ENCODE results near the gene CYTH4. TPM values are rescaled to one million over a fixed set of nuclear protein-coding genes. Genes with fewer than 3 reads are reported as not detected.

CYTH4 gene
- total RNA-seq, 4 donors from 2014 or later, result 1.9 to 10.3 (median 3.4) TPM

DNA sequence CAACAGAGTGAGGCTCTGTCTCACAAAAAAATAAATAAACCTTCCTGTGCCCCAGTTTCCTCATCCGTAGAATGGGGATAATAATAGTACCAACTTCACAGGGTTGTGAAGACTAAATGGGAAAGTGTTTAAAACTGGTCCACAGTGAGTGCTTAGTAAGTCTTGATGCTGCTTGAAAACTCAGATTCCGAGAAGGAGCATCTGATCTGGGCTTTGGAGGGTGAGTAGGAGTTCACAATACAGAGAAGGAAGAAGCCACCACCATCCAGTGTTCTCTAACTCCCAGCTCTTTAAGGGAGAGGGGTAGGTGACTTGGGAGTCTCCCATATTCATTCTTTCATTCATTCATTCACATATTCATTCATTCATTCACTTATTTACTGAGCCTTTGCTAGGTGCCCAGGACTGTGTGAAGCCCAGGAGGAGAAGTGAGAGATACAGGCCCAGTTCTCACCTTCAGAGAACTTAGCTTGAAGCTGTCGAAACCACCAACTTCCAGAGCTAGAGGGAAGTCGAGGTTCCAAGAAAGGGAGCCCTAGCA, 17.7 kb downstream of the CYTH4 start:
- intact Hi-C loops (cut with DNase I), result no loop called here
- DNase-seq, result no peak
- H3K4me3 ChIP-seq, result no peak overlapping the region
- no peaks in the 10 kb centered on the region for H3K36me3 ChIP-seq
- 68 to 80% methylated on average over 2 to 3 of the region's 4 CpGs for WGBS, 2 donors
- no peaks in the 10 kb centered on the region for H3K9me3 ChIP-seq
- H3K27ac ChIP-seq, result peak overlapping the region in 2 of 4 donors; percentile 36 to 51
- peaks cover 0 to 28% (median 0%) of the 10 kb centered on the region in 4 donors for H3K27me3 ChIP-seq
- TF ChIP-seq POLR2A (IDR thresholded peaks at IDR 0.05), result no peak
- no peak for TF ChIP-seq CTCF (IDR thresholded peaks at IDR 0.05)
- H3K4me1 ChIP-seq, result peaks cover 0 to 24% (median 0%) of the 10 kb centered on the region in 3 donors

DNA sequence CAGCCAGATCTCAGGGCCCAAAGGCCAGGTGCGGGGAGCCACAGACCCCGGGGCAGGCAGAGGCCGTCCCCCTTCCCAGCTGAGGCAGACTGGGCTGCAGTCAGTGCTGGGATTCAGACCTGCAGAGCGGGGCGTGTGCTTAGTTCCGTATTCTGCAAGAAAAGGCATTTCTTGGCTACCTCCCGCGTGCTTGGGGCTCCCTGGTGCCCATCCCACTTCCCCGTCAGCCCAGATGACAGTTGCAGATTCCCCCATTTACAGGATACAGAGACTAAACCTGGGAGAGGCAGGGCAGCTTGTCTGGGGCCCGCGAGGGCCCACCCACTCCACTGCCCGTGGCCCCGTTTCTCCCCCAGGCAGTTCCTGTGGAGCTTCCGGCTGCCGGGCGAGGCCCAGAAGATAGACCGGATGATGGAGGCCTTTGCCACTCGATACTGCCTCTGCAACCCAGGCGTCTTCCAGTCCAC, 18.3 kb downstream of the CYTH4 start:
- intact Hi-C loops (cut with DNase I), result no loop called here
- DNase-seq, result no peak
- 34 to 39% methylated on average over 12 to 13 of the region's 19 CpGs for WGBS, 2 donors
- Histone ChIP-seq H3K27ac (peak overlapping the region in 2 of 4 donors; percentile 36 to 51), H3K4me1 (peaks cover 0 to 24% (median 0%) of the 10 kb centered on the region in 3 donors), H3K36me3 (no peaks in the 10 kb centered on the region), H3K27me3 (peaks cover 0 to 28% (median 0%) of the 10 kb centered on the region in 4 donors), H3K9me3 (no peaks in the 10 kb centered on the region), H3K4me3 (no peak overlapping the region)
- TF ChIP-seq CTCF (IDR thresholded peaks at IDR 0.05) (no peak), POLR2A (IDR thresholded peaks at IDR 0.05) (no peak)

DNA sequence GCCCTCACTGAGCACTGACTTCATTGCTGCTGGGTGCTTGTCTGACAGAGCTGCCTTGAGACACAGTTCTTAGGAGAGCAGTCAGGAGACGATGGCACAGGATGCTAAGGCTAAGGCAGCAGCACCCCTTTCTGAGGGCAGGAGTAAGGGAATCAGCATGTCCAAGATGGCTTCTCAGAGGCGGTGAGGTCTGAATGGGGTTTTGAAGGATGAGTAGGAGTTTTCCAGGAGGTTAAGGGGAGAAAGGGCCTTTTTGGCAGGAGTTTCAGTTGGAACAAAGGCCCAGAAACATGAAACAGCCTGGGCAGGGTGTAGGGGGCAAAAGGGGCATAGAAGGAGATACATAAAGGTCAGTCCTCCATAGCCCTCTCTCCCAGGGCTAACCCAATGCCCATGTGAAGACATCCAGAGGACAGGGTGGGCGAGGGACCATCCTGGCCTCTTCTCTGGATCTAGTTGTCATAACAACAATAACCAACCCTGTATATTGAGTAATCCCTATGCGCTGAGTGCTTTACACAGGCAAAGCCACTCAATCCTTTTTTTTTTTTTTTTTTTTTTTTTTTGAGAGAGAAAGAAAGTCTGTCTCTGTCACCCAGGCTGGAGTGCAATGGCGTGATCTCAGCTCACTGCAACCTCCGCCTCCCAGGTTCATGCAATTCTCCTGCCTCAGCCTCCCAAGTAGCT, 19.0 kb downstream of the CYTH4 start:
- peaks cover 0 to 31% (median under 1%) of the 10 kb centered on the region in 3 donors for H3K4me1 ChIP-seq
- peaks cover 0 to 28% (median 0%) of the 10 kb centered on the region in 4 donors for H3K27me3 ChIP-seq
- no peak for DNase-seq
- WGBS, 2 donors, result 80 to 85% methylated on average over 5 of the region's 6 CpGs
- no peaks in the 10 kb centered on the region for H3K9me3 ChIP-seq
- intact Hi-C loops (cut with DNase I), result no loop called here
- no peaks in the 10 kb centered on the region for H3K36me3 ChIP-seq
- H3K4me3 ChIP-seq, result no peak overlapping the region
- H3K27ac ChIP-seq, result peak overlapping the region in 2 of 4 donors; percentile 36 to 51
- TF ChIP-seq CTCF (IDR thresholded peaks at IDR 0.05), result no peak
- TF ChIP-seq POLR2A (IDR thresholded peaks at IDR 0.05), result no peak

DNA sequence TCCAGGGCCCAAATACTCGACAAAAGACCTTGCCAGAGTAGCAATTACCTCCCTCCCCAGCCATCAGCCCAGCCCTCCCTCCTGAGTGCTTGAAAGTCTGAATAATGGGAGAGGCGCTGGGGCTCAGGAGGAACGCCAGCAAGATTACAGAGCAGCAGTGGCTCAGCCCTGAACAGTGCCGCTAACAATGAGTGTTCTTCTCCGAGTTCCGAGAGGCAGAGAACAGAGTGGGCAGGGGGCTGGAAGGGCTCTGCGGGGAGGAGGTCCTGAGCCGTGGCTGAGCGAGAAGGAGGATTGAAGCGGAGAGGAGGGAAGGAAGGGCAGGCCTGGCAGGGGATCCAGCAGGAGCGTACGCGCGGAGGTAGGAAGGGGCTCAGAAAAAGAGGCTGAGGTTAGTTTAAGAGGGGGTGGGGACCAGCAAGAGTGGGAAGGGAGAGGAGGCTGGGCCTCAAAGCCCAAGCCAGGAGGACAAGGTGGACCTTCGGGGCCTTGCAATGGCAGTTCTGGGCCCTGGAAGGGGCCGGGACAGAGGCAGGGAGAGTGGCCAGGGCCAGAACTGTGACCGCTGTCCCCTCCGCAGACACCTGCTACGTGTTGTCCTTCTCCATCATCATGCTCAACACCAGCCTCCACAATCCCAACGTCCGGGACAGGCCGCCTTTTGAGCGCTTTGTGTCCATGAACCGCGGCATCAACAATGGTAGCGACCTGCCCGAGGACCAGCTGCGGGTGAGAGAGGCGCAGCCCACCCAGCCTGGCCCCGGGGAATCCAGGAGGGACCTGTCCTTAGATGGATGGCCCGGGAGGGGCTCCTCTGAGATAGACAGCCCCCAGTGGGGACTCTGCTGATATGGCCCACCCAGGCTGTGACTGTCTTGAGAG, 20.6 kb downstream of the CYTH4 start:
- WGBS, 2 donors, result 84 to 85% methylated on average over 16 to 22 of the region's 31 CpGs
- intact Hi-C loops (cut with DNase I), result no loop called here
- H3K27ac ChIP-seq, result peak overlapping the region in 1 of 4 donors; percentile 49
- no peak for DNase-seq
- H3K9me3 ChIP-seq, result no peaks in the 10 kb centered on the region
- TF ChIP-seq CTCF (IDR thresholded peaks at IDR 0.05) (no peak), POLR2A (IDR thresholded peaks at IDR 0.05) (no peak)
- peaks cover 15 to 47% (median 17%) of the 10 kb centered on the region in 3 donors for H3K4me1 ChIP-seq
- H3K27me3 ChIP-seq, result peaks cover 0 to 36% (median 0%) of the 10 kb centered on the region in 4 donors
- no peaks in the 10 kb centered on the region for H3K36me3 ChIP-seq
- H3K4me3 ChIP-seq, result no peak overlapping the region
